ES-I3 (cell line): ENCODE results near the gene CLIP3.
"Not testable (repeated sequence)": the region's sequence is repeated elsewhere in the genome, so short reads cannot be mapped to it uniquely, and the experiment has no call there.

Source experiments
- H3K36me3 ChIP-seq: 2 replicates; pipeline ENCODE4 v1.6.1; 2013; ENCODE audit warnings: mild to moderate bottlenecking, low read length, control low read depth, moderate library complexity; ENCODE audit not compliant: insufficient read depth
- H3K4me1 ChIP-seq: 2 replicates; pipeline ENCODE4 v1.6.1; 2013; ENCODE audit warnings: mild to moderate bottlenecking, control low read depth, low read length; ENCODE audit not compliant: insufficient read depth
- H3K9ac ChIP-seq: 2 replicates; pipeline ENCODE4 v1.6.1; 2013; ENCODE audit warnings: low read depth, mild to moderate bottlenecking, low read length, moderate library complexity
- H3K9me3 ChIP-seq: 2 replicates; pipeline ENCODE4 v1.6.1; 2013; ENCODE audit warnings: mild to moderate bottlenecking, low read length, moderate library complexity; ENCODE audit not compliant: control insufficient read depth, insufficient read depth

CLIP3 gene, protein sequence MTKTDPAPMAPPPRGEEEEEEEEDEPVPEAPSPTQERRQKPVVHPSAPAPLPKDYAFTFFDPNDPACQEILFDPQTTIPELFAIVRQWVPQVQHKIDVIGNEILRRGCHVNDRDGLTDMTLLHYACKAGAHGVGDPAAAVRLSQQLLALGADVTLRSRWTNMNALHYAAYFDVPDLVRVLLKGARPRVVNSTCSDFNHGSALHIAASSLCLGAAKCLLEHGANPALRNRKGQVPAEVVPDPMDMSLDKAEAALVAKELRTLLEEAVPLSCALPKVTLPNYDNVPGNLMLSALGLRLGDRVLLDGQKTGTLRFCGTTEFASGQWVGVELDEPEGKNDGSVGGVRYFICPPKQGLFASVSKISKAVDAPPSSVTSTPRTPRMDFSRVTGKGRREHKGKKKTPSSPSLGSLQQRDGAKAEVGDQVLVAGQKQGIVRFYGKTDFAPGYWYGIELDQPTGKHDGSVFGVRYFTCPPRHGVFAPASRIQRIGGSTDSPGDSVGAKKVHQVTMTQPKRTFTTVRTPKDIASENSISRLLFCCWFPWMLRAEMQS

DNA sequence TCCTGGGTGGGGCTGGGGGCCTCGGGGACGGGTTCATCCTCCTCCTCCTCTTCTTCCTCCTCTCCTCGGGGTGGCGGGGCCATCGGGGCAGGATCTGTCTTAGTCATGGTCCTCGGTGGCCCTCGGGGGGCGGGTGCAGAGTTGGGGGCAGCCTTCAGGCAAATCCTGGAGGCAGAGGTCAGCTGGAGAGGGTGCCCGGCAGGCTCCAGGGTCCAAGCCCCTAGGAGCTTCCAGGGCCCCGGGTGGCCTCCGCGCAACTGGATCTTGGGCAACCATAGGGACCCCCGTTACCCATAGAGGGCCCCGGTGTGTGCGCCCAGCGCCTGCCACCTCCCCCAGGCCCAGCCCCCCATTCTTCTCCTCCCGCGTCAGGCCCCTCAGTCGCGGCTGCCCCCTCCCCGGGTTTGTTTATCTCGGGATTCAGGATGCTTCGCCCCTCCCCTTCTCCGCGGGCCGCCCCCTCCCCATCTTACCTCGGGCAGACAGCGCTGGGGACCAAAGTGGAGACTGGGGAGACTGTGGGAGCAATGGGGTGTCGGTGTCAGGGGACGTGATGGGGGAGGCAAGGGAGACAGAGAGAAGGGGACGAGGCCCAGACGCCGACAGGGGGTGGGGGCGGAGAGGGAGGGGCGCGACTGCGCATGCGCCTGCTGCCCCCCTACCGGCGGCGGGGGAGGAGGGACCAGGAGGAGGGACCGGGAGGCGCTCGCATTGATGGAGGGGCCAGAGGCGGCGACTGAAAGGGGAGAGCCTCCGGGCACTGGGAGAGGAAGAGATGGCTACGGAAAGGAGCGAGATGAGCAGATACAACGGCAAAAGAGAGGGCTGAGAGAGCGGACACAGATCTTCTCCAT lies at the start of gene CLIP3:
CLIP3 (minus strand) TSS at position 623 of the 854 bp plus-strand sequence; CDS start at position 107, 516 bp downstream.
- Histone ChIP-seq H3K36me3 (no peaks in the 10 kb centered on the region), H3K9me3 (no peaks in the 10 kb centered on the region), H3K4me1 (no peaks in the 10 kb centered on the region), H3K9ac (peak within 1 kb of the TSS; percentile 55; the same call in 1 of the 2 replicates)

DNA sequence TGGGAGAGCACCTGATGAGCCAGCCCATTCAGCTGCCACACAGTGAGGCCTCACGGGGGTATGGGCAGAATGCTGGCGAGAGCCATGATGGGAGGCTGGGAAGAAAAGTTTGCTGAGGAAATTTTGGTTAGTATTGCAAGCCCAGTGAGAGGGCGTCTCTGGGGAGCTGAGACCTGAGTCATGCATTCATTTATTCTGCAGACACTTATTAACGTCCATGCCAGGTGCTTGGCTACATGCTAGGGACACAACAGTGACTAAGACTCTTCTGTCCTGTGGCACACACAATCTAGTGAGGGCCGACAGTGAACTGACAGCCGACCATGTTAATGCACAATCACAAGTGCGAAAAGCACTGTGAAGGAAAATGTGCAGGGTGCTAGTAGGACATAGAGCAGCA lies 49.2 kb upstream of the CLIP3 start:
- Histone ChIP-seq H3K9me3 (no peaks in the 10 kb centered on the region), H3K36me3 (peaks cover 10% of the 10 kb centered on the region), H3K9ac (no peak overlapping the region), H3K4me1 (no peaks in the 10 kb centered on the region)

DNA sequence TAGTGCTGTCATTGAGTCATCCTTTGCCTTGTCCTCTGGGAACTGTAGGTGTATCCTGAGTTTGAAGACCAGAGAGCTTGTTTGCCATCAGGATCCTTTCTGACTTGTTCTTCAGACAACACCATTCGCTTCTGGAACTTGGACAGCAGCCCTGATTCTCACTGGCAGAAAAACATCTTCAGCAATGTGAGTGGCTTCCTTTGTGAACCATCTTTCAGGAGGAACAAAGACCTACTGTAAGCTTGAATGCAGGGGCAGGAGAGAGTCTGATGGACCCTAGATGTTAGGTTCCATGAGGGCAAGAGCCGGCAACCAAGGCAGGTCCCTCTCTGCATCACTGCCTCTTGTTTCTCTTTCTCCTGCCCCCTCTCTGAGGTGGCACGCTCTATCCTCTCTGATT lies 48.7 kb upstream of the CLIP3 start:
- H3K4me1 ChIP-seq = no peaks in the 10 kb centered on the region
- no peak overlapping the region for H3K9ac ChIP-seq
- H3K36me3 ChIP-seq = peaks cover 7% of the 10 kb centered on the region
- H3K9me3 ChIP-seq = no peaks in the 10 kb centered on the region

DNA sequence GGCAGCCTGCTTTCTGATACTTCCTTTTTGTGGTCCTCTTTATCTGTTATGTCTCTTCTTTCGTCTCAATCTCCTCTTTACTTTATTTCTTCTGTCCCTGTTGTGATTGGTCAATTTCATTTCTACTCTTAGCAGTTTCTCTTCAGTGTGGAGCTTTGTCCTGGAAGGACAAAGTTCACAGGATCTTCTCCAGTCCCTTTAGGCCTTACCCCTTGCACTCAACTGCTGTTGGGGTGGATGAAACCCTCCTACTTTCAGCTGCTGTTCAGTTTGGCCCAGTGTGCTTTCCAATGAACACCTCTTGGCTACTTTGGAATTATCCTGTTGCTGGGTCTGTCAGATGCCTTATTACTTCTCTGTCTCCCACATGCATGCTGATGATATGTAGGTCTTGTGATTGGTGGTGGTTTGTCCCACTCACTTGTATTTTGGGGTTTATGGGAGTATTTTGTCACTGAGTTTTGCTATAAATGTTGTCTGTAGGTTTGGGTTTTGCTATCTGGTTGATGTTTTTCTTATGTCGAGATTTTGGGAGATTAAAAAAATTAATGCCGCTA lies 46.8 kb upstream of the CLIP3 start:
- Histone ChIP-seq H3K36me3 (peaks cover 5% of the 10 kb centered on the region), H3K9ac (no peak overlapping the region), H3K4me1 (no peaks in the 10 kb centered on the region), H3K9me3 (no peaks in the 10 kb centered on the region)

DNA sequence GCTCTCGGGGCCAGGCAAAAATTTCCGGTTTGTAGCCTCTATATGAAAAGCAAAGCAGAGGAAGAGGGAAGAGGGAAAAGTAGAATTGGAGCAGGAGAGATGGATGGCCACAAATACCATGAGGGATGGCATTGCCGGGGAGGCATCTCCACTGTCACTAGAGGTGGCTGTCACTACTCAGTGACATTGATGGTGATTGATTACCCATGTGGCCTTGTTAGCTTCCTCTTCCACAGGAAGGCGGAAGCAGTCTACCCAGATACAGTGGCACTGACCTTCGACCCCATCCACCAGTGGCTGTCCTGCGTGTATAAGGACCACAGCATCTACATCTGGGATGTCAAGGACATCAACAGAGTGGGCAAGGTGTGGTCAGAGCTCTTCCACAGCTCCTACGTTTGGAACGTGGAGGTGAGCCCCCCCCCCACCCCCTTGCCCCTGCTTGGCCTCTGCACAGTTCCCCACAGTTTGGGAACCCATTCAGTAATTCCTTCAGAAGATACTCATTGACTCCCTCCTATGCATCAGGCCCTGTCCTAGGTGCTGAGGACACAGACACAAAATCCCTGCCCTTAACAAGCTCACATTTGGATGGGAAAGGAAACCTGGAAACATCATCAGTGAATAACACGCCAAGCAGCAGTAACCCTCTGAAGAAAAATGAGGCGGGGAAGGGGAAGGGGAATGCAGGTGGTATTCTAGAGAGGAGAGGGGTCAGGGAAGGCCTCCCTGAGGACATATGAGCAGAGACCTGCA lies 40.6 kb upstream of the CLIP3 start:
- Histone ChIP-seq H3K36me3 (peaks cover 8% of the 10 kb centered on the region; the same call in 1 of the 2 replicates), H3K9ac (no peak overlapping the region)

DNA sequence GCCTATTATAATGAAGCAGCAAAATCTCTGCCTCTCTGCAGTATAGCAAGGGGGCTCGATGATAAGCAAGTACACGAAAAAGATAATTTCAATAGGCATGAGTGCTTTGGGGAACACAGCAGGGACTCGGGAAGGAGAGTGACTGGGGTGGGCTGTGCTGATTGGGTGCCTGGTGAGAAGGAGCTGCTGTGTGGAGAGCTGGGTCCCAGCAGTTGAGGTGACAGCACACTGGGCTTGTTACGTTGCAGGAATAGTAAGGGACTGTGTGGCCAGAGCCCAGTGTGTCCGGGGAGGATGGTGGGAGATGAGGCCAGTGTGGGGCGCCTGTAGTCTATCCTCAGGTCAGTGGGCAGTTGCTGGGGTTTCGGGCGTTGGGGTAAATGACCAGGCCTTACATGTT lies 39.4 kb upstream of the CLIP3 start:
- no peaks in the 10 kb centered on the region for H3K9me3 ChIP-seq
- no peaks in the 10 kb centered on the region for H3K4me1 ChIP-seq
- peaks cover 17% of the 10 kb centered on the region for H3K36me3 ChIP-seq
- no peak overlapping the region for H3K9ac ChIP-seq

More for the DNA sequence above, 40.6 kb upstream of the CLIP3 start:
- H3K4me1 ChIP-seq = no peaks in the 10 kb centered on the region
- H3K9me3 ChIP-seq = no peaks in the 10 kb centered on the region

DNA sequence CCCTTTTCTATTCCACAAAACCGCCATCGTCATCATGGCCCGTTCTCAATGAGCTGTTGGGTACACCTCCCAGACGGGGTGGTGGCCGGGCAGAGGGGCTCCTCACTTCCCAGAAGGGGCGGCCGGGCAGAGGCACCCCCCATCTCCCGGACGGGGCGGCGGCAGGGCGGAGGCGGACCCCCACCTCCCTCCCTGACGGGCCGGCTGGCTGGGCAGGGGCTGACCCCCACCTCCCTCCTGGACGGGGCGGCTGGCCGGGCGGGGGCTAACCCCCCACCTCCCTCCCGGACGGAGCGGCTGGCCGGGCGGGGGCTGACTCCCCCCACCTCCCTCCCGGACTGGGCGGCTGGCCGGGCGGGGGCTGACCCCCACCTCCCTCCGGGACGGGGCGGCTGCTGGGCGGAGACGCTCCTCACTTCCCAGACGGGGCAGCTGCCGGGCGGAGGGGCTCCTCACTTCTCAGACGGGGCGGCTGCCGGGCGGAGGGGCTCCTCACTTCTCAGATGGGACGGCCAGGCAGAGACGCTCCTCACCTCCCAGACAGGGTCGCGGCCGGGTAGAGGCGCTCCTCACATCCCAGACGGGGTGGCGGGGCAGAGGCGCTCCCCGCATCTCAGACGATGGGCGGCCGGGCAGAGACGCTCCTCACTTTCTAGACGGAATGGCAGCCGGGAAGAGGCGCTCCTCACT lies 36.3 kb upstream of the CLIP3 start:
- peaks cover 29% of the 10 kb centered on the region for H3K36me3 ChIP-seq
- H3K9me3 ChIP-seq, H3K9ac ChIP-seq, H3K4me1 ChIP-seq: not testable (repeated sequence)

DNA sequence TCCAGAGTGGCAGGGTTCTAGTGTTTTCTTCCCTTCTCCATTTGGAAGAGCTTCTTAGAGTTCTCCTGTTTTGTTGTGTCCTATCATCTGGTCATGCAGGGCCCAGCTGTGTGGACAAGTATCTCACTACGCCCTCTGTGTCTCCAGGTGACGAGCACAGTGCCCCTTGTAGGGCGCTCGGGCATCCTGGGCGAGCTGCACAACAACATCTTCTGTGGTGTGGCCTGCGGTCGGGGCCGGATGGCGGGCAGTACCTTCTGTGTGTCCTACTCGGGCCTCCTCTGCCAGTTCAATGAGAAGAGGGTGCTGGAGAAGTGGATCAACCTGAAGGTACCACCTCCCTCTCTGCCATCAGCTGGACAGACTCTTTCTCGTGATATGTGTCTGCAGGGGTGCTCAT lies 35.0 kb upstream of the CLIP3 start:
- Histone ChIP-seq H3K36me3 (peaks cover 29% of the 10 kb centered on the region), H3K9me3 (no peaks in the 10 kb centered on the region), H3K4me1 (no peaks in the 10 kb centered on the region), H3K9ac (no peak overlapping the region)

DNA sequence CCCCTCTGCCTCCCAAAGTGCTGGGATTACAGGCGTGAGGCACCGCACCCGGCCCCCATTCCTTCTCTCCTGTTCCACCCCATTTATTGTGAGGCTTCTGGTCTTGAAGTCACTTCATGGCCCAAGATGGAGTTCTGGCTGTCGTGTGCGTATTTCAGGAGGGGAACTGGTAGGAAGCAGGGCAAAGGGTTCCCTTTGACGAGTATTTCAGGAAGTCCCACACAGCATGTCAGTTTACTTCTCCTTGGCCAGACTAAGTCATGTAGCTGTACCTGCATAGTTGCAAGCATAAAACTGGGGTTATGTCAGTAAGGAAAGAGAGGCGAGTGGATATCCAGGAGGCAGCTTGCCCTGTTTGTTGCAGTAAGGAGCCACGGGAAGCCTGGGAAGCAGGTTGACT lies 32.2 kb upstream of the CLIP3 start:
- Histone ChIP-seq H3K9me3 (no peaks in the 10 kb centered on the region), H3K9ac (no peak overlapping the region), H3K36me3 (peaks cover 24% of the 10 kb centered on the region), H3K4me1 (no peaks in the 10 kb centered on the region)

DNA sequence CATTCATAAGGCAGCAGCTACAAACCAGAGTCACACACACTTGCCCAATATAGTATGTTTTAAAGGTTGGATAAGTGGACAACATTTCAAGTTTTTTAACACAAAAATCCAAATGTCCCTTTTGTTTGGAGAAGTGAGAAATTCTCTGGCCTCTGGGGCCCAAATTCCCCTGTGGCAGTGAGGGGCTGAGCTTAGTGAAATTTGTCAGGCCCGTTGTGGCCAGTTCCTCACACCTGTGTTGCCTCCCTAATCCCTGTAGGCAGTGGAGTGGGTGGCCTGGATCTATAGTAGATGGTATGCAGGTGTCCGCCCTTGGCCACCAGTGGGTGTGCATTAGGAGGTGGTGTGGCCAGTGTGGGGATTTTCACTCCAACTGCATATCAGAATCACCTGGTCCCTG lies 28.7 kb upstream of the CLIP3 start:
- Histone ChIP-seq H3K36me3 (peaks cover 12% of the 10 kb centered on the region; the same call in 1 of the 2 replicates), H3K9ac (no peak overlapping the region), H3K4me1 (peaks cover 4% of the 10 kb centered on the region; the same call in 1 of the 2 replicates), H3K9me3 (no peaks in the 10 kb centered on the region)

DNA sequence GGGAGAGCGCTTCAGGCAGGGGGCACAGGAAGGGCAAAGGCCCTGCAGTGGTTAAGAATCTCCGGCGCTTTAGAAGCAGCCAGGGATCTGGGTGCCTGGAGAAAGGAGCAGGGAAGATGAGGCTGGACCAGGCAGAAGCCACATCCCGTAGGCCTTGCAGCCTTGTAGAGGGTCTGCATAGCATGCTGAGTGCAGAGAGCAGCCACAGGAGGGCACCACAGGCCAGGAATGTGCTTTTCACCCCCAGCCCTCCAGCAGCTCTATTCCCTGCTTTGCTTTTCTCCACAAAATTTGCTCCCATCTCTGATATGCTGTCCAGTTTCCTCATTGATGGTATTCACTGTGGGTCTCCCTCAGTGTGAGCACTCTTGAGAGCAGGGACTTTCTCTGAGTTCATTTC lies 27.8 kb upstream of the CLIP3 start:
- Histone ChIP-seq H3K4me1 (peaks cover 7% of the 10 kb centered on the region; the same call in 1 of the 2 replicates), H3K36me3 (peaks cover 9% of the 10 kb centered on the region; the same call in 1 of the 2 replicates), H3K9ac (no peak overlapping the region), H3K9me3 (no peaks in the 10 kb centered on the region)

DNA sequence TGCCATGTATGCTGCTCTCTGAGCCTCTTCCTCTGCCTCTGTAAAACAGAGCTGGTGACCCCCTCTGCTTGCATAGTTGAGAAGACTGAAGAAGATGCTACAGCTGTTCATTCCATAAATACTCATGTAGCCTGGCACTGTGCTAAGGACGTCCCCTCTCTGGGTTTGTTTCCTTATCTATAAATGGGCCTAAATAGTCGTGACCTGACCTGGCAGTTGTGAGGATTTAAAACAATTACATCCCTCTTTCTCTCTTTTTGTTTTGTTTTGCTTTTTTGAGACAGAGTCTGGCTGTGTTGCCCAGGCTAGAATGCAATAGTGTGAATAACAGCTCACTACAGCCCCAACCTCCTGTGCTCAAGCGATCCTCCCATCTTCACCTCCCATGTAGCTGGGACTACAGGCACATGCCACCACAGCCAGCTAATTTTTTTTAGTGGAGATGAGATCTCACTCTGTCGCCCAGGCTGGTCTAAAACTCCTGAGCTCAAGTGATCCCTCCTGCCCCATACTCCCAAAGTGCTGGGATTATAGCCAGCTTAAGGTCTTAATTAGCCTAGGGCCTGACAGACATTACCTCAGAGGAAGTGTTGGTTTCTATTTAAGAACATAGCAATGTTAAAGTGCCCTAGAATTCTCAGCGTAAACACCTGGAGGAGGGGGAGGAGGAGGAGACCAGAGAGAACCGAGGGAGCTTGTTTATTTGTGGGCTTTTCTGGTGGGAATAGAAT lies 26.7 kb upstream of the CLIP3 start:
- H3K36me3 ChIP-seq = peaks cover 6% of the 10 kb centered on the region; the same call in 1 of the 2 replicates
- H3K4me1 ChIP-seq = peaks cover 7% of the 10 kb centered on the region; the same call in 1 of the 2 replicates
- H3K9ac ChIP-seq = no peak overlapping the region
- H3K9me3 ChIP-seq = no peaks in the 10 kb centered on the region
